HepG2 (cell line): ENCODE data around the gene L3MBTL4. TPM values are rescaled to one million over a fixed set of nuclear protein-coding genes. Genes with fewer than 3 reads are reported as not detected.

ENCODE experiments used
- ATAC-seq: fragments of 200-7000 bp; cut with Tn5 transposase; 3 replicates; pipeline ENCODE4 v1.9.1; 2020; ENCODE audit warnings: mild to moderate bottlenecking, moderate library complexity
- BruUV-seq: library from RNA; stranded (reverse); fragments of 400-500 nt; replicated peaks from 2 replicates; lab custom pipeline; 2021; lab: Mats Ljungman, UMichigan
- CTCF ChIA-PET: fragments of 300-600 bp; formaldehyde crosslinking; extraction: SDS; loops from one replicate; lab custom pipeline; 2021; ENCODE audit warnings: low total read pairs, inconsistent platforms, low intra/inter-chr PET ratio; lab: Yijun Ruan, JAX
- POLR2A ChIA-PET: fragments of 350-600 bp; sonication (Branson Sonifier 250); formaldehyde crosslinking; loops from one replicate; lab custom pipeline; 2020; ENCODE audit warnings: antibody characterized with exemption, inconsistent platforms; lab: Yijun Ruan, JAX
- DNase-seq: peaks from one replicate; pipeline ENCODE4 v3.0.0-alpha.2; 2015; ENCODE audit warnings: low spot score
- FAIRE-seq: peaks from 3 replicates; lab custom pipeline; 2011; peaks lifted over from hg19 to GRCh38; lab: Jason Lieb, UNC
- H2AFZ ChIP-seq: one replicate; pipeline ENCODE4 v1.6.1; 2011; ENCODE audit warnings: low read length, inconsistent platforms
- H3K27ac ChIP-seq: fragments of 300-600 bp; 3 replicates; pipeline ENCODE4 v1.8.0; 2011; ENCODE audit warnings: mixed run types, mild to moderate bottlenecking, mixed read lengths, low read length, inconsistent platforms; ENCODE audit not compliant: insufficient read depth; ENCODE audit errors: extremely low read length
- H3K27me3 ChIP-seq, 2 experiments: fragments of 200-600 bp in 1 of 2; 2 replicates in 1 of 2; 3 replicates in 1 of 2; pipeline versions ENCODE4 v1.6.0 to v1.8.0; 2011; ENCODE audit warnings: low read length in 2 of 2, mild to moderate bottlenecking in 2 of 2, moderate library complexity in 2 of 2, inconsistent platforms in 1 of 2; ENCODE audit not compliant: insufficient read depth in 2 of 2, control insufficient read depth in 1 of 2
- H3K36me3 ChIP-seq, 2 experiments: fragments of 200-600 bp in 1 of 2; replicated peaks in 1 of 2; 2 replicates in 1 of 2; 3 replicates in 1 of 2; pipeline versions ENCODE4 v1.5.1 to v1.8.0; 2011; ENCODE audit warnings: low read length in 2 of 2, inconsistent platforms in 1 of 2; ENCODE audit not compliant: insufficient read depth in 2 of 2, control insufficient read depth in 1 of 2
- H3K4me1 ChIP-seq: 2 replicates; pipeline ENCODE4 v1.5.1; 2012; ENCODE audit warnings: low read length, inconsistent platforms; ENCODE audit not compliant: insufficient read depth
- H3K4me2 ChIP-seq: 2 replicates; pipeline ENCODE4 v1.6.0; 2011; ENCODE audit warnings: low read depth, low read length, inconsistent platforms
- H3K4me3 ChIP-seq, 3 experiments: fragments of 200-600 bp in 1 of 3; sonication (generic), shearing (Covaris generic) in 1 of 3; replicated peaks in 1 of 3; 2 replicates each; pipeline ENCODE4 v1.5.1; 2011 to 2016; ENCODE audit warnings: low read length in 3 of 3, inconsistent platforms in 2 of 3, low read depth in 2 of 3, mild to moderate bottlenecking in 2 of 3, control low read depth in 1 of 3, mixed read lengths in 1 of 3; ENCODE audit not compliant: insufficient read depth in 1 of 3
- H3K79me2 ChIP-seq: one replicate; pipeline ENCODE4 v1.6.1; 2011; ENCODE audit warnings: low read length, inconsistent platforms; ENCODE audit not compliant: insufficient read depth
- H3K9ac ChIP-seq: 2 replicates; pipeline ENCODE4 v1.6.0; 2011; ENCODE audit warnings: mild to moderate bottlenecking, low read depth, low read length, inconsistent platforms; ENCODE audit not compliant: insufficient read depth
- H3K9me3 ChIP-seq: 2 replicates; pipeline ENCODE4 v1.5.1; 2012; ENCODE audit warnings: mild to moderate bottlenecking, low read length
- H4K20me1 ChIP-seq: 2 replicates; pipeline ENCODE4 v1.6.0; 2011; ENCODE audit warnings: inconsistent platforms, mild to moderate bottlenecking, low read length, moderate library complexity; ENCODE audit not compliant: insufficient read depth
- FOXA3 ChIP-seq: IDR thresholded peaks from 2 replicates; pipeline ENCODE4 v1.6.1; 2016; ENCODE audit warnings: missing genetic modification reagents, missing compliant biosample characterization
- HES4 ChIP-seq: sonication (generic); formaldehyde crosslinking; IDR thresholded peaks from 2 replicates; pipeline ENCODE4 v1.9.0; 2021; ENCODE audit warnings: mild to moderate bottlenecking, missing genetic modification reagents, borderline replicate concordance
- PITX1 ChIP-seq: sonication (generic); formaldehyde crosslinking; IDR thresholded peaks from 2 replicates; pipeline ENCODE4 v1.5.1; 2020; ENCODE audit warnings: mild to moderate bottlenecking, missing genetic modification reagents
- PRDM15 ChIP-seq: sonication (generic); formaldehyde crosslinking; IDR thresholded peaks from 2 replicates; pipeline ENCODE4 v1.4.0; 2020; ENCODE audit warnings: missing genetic modification reagents
- SMARCC2 ChIP-seq: fragments of 450-650 bp; IDR thresholded peaks from 2 replicates; pipeline ENCODE4 v1.6.1; 2017; ENCODE audit warnings: antibody characterized with exemption, mild to moderate bottlenecking
- TBX3 ChIP-seq: fragments of 450-650 bp; IDR thresholded peaks from 2 replicates; pipeline ENCODE4 v1.6.1; 2017; ENCODE audit warnings: antibody characterized with exemption, mild to moderate bottlenecking, inconsistent platforms, borderline replicate concordance
- ZNF331 ChIP-seq: sonication (generic); formaldehyde crosslinking; IDR thresholded peaks from 2 replicates; pipeline ENCODE4 v1.4.0; 2020; ENCODE audit warnings: missing genetic modification reagents
- ZNF629 ChIP-seq: sonication (generic); formaldehyde crosslinking; conservative IDR thresholded peaks from 2 replicates; pipeline ENCODE4 v1.5.0; 2020; ENCODE audit warnings: missing genetic modification reagents
- ZNF703 ChIP-seq: sonication (generic); formaldehyde crosslinking; IDR thresholded peaks from 2 replicates; pipeline ENCODE4 v1.5.1; 2020; ENCODE audit warnings: missing genetic modification reagents, mild to moderate bottlenecking, moderate library complexity, borderline replicate concordance
- ZNF784 ChIP-seq: sonication (generic); formaldehyde crosslinking; IDR thresholded peaks from 2 replicates; pipeline ENCODE4 v1.5.1; 2020; ENCODE audit warnings: missing genetic modification reagents, mild to moderate bottlenecking, borderline replicate concordance
- ZNF841 ChIP-seq: sonication (generic); formaldehyde crosslinking; IDR thresholded peaks from 2 replicates; pipeline ENCODE4 v1.8.1; 2023; ENCODE audit warnings: missing genetic modification reagents, borderline replicate concordance
- ZSCAN31 ChIP-seq: sonication (generic); formaldehyde crosslinking; IDR thresholded peaks from 2 replicates; pipeline ENCODE4 v1.5.0; 2020; ENCODE audit warnings: low read depth, mild to moderate bottlenecking, missing genetic modification reagents
- WGBS: methylation state at CpG from one replicate; pipeline ENCODE4 v1.1.6; 2017; ENCODE audit warnings: low lambda C conversion rate; 5-methylcytosine and 5-hydroxymethylcytosine counted together
- in situ Hi-C: cut with HindIII; loops from 2 replicates; pipeline ENCODE4 v1.10.0; 2017; ENCODE audit warnings: low pct_unique_long_range_greater_than_20kb; ENCODE audit not compliant: extremely low pct_ligation_motif_present
- intact Hi-C: fragments of 100-400 bp; cut with micrococcal nuclease; formaldehyde crosslinking; loops from one replicate; pipeline ENCODE4 v1.10.0; 2022; ENCODE audit not compliant: unreplicated experiment
- polyA plus RNA-seq, 8 experiments: library from polyadenylated mRNA; depleted of rRNA in 3 of 8; stranded (reverse) in 7 of 8; unstranded in 1 of 8; fragments of >200 nt; fragmentation: Illumina TruSeq in 4 of 8; extraction: Trizol in 4 of 8; gene quantifications; 2 replicates each; pipeline versions ENCODE4 v1.2.1 to v1.2.3, GENCODE V29; 2011 to 2016; ENCODE audit warnings: low read depth in 4 of 8, missing spikeins in 1 of 8, mixed read lengths in 1 of 8; ENCODE audit not compliant: insufficient read depth in 1 of 8
- total RNA-seq, 5 experiments: library from RNA; depleted of rRNA; stranded (reverse); fragments of >200 nt; fragmentation: Illumina TruSeq; extraction: Trizol; gene quantifications; 2 replicates each; pipeline ENCODE4 v1.2.3, GENCODE V29; 2016; ENCODE audit warnings: low read depth in 1 of 5
- TF ChIP-seq, protein P1 (sequence below): sonication (generic); formaldehyde crosslinking; IDR thresholded peaks from 2 replicates; pipeline ENCODE4 v1.8.0; 2022; ENCODE audit warnings: missing genetic modification reagents, low read depth, mild to moderate bottlenecking, borderline replicate concordance
- TF ChIP-seq, protein P2 (sequence below): sonication (generic); formaldehyde crosslinking; IDR thresholded peaks from 2 replicates; pipeline ENCODE4 v1.5.0; 2020; ENCODE audit warnings: missing genetic modification reagents, mild to moderate bottlenecking, borderline replicate concordance
- TF ChIP-seq, protein P3 (sequence below): sonication (generic); formaldehyde crosslinking; IDR thresholded peaks from 2 replicates; pipeline ENCODE4 v1.5.0; 2020; ENCODE audit warnings: missing genetic modification reagents
- TF ChIP-seq, protein P4 (sequence below): IDR thresholded peaks from 2 replicates; pipeline ENCODE4 v1.6.1; 2016

Gene L3MBTL4
- total and polyA plus RNA-seq, 2 of the 13 experiments (the other 11 are each of a cell fraction or from before 2014, with no cell fraction given): 10.8 to 13.3 TPM

- TF ChIP-seq PRDM15 (CRISPR knock-in tag): no peak
- TF ChIP-seq, protein P1, sequence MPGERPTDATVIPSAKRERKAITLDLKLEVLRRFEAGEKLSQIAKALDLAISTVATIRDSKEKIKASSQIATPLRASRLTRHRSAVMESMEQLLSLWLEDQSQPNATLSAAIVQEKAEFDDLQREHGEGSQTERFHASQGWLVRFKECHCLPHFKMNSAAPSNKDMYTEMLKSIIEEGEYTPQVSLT (CRISPR knock-in tag): no peak
- no peak for TF ChIP-seq ZNF841 (CRISPR knock-in tag)
- no peak for TF ChIP-seq ZNF331 (CRISPR knock-in tag)
- TF ChIP-seq ZNF784 (CRISPR knock-in tag): no peak
These were observed 143.1 kb downstream of the L3MBTL4 start (continued) for GRCh38 chr18:6271585-6271984.

DNA sequence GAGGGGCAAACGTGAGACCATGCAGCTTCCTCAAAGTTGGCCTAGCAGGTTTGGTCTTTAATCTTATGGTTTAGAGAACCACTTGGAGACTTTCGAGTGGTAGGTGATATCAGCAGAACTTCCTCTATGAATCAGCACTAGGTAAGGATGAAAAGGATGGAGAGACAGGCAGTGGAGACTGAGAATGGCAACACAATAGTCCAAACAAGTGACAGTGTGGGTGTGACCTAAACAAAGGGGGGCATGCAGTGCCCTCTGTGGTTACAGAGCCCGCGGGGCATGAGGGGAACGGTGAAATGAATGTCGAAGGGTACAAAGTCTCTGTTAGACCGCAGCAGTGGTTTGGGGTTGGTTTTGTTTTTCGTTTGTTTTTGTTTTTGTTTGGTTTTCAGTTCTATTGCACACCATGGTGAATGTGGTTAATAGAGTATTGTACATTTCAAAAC lies 143.9 kb downstream of the L3MBTL4 start:
- no peak overlapping the region for H3K27ac ChIP-seq
- in situ Hi-C loops (no loop called here), intact Hi-C loops (no loop called here)
- no peaks in the 10 kb centered on the region for H3K4me1 ChIP-seq
- no peak overlapping the region for H3K4me3 ChIP-seq
- H3K79me2 ChIP-seq: no peaks in the 10 kb centered on the region
- H3K36me3 ChIP-seq: 0 out of 5 replicates have a peak, but pooled peaks cover 0 to 6% of the 10 kb centered on the region in 2 experiments
- no peak overlapping the region for H3K9ac ChIP-seq
- DNase-seq (no peak), FAIRE-seq (no peak), ATAC-seq (no peak)
- H2AFZ ChIP-seq: no peak overlapping the region
- ChIA-PET CTCF (no interaction called here), POLR2A (no interaction called here)
- H3K27me3 ChIP-seq: no peaks in the 10 kb centered on the region
- H4K20me1 ChIP-seq: no peaks in the 10 kb centered on the region
- BruUV-seq: no TSS peak
- H3K9me3 ChIP-seq: no peaks in the 10 kb centered on the region
- WGBS: 78% methylated on average over 8 of the region's 8 CpGs
- H3K4me2 ChIP-seq: no peak overlapping the region
- TF ChIP-seq HES4 (no peak), PITX1 (CRISPR knock-in tag) (no peak), SMARCC2 (no peak), ZNF703 (CRISPR knock-in tag) (no peak), ZNF629 (CRISPR knock-in tag) (no peak), FOXA3 (no peak), TBX3 (no peak), ZSCAN31 (CRISPR knock-in tag) (no peak)
- TF ChIP-seq, protein P2, sequence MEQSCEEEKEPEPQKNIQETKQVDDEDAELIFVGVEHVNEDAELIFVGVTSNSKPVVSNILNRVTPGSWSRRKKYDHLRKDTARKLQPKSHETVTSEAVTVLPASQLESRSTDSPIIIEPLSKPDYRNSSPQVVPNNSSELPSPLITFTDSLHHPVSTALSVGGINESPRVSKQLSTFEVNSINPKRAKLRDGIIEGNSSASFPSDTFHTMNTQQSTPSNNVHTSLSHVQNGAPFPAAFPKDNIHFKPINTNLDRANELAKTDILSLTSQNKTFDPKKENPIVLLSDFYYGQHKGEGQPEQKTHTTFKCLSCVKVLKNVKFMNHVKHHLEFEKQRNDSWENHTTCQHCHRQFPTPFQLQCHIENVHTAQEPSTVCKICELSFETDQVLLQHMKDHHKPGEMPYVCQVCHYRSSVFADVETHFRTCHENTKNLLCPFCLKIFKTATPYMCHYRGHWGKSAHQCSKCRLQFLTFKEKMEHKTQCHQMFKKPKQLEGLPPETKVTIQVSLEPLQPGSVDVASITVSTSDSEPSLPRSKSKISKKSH (CRISPR knock-in tag): no peak
- TF ChIP-seq, protein P3, sequence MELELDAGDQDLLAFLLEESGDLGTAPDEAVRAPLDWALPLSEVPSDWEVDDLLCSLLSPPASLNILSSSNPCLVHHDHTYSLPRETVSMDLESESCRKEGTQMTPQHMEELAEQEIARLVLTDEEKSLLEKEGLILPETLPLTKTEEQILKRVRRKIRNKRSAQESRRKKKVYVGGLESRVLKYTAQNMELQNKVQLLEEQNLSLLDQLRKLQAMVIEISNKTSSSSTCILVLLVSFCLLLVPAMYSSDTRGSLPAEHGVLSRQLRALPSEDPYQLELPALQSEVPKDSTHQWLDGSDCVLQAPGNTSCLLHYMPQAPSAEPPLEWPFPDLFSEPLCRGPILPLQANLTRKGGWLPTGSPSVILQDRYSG (CRISPR knock-in tag): no peak
- TF ChIP-seq, protein P4, sequence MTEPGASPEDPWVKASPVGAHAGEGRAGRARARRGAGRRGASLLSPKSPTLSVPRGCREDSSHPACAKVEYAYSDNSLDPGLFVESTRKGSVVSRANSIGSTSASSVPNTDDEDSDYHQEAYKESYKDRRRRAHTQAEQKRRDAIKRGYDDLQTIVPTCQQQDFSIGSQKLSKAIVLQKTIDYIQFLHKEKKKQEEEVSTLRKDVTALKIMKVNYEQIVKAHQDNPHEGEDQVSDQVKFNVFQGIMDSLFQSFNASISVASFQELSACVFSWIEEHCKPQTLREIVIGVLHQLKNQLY: no peak
